Colonic mucosa (tissue), 4 donors: Measurements from ENCODE around the gene SSTR5. TPM values are rescaled to one million over a fixed set of nuclear protein-coding genes. Genes with fewer than 3 reads are reported as not detected.

Source experiments
- DNase-seq: peaks from one replicate; pipeline ENCODE4 v3.0.0-alpha.2; 2020
- H3K27ac ChIP-seq: fragments of 200-600 bp; one replicate; pipeline ENCODE4 v1.8.0; 2021
- H3K27me3 ChIP-seq: fragments of 200-600 bp; one replicate; pipeline ENCODE4 v1.8.0; 2021
- H3K36me3 ChIP-seq: fragments of 200-600 bp; one replicate; pipeline ENCODE4 v1.8.0; 2021
- H3K4me1 ChIP-seq: fragments of 200-600 bp; one replicate; pipeline ENCODE4 v1.8.0; 2021; ENCODE audit warnings: mild to moderate bottlenecking
- H3K4me3 ChIP-seq: fragments of 200-600 bp; one replicate; pipeline ENCODE4 v1.8.0; 2021
- H3K9ac ChIP-seq, 2 donors: one replicate each; pipeline ENCODE4 v1.7.0; 2013; ENCODE audit warnings: control low read depth in 2 of 2, low read depth in 2 of 2, low read length in 2 of 2
- H3K9me3 ChIP-seq: fragments of 200-600 bp; one replicate; pipeline ENCODE4 v1.8.0; 2021
- CTCF ChIP-seq: fragments of 200-600 bp; IDR thresholded peaks from one replicate; pipeline ENCODE4 v1.8.0; 2022; ENCODE audit warnings: antibody characterized with exemption, mild to moderate bottlenecking
- intact Hi-C: fragments of 100-400 bp; cut with DNase I; formaldehyde crosslinking; loops from one replicate; pipeline ENCODE4 v1.14.1; 2022
- total RNA-seq, 2 donors: library from RNA; stranded (reverse); fragmentation: NEBNext Ultra II Directional in 1 of 2; extraction: Animal tissue kit (Norgen Biotek cat#: 25700) in 1 of 2; gene quantifications; one replicate each; pipeline ENCODE4 v1.2.1, GENCODE V29; 2021
- donor health status: healthy.
- donor health status: DM: no; HTN: no; CAD: no.
- donor health status: DM: no; HTN: no; CAD: no.

SSTR5 gene
- total RNA-seq, 2 donors from 2014 or later, result 0.24 to 0.37 TPM

GRCh38 chr16:1070864-1071408 lies 1.6 kb upstream of the SSTR5 start:
- Histone ChIP-seq H3K27ac (no peak overlapping the region), H3K36me3 (no peaks in the 10 kb centered on the region), H3K9ac (no peak overlapping the region), H3K4me3 (no peak overlapping the region), H3K4me1 (no peaks in the 10 kb centered on the region), H3K27me3 (peaks cover 44% of the 10 kb centered on the region), H3K9me3 (no peaks in the 10 kb centered on the region)
- intact Hi-C loops, result no loop called here
- TF ChIP-seq CTCF, result no peak
- no peak for DNase-seq

GRCh38 chr16:1071561-1072225 lies 854 bp upstream of the SSTR5 start:
- DNase-seq, result no peak
- peaks cover 44% of the 10 kb centered on the region for H3K27me3 ChIP-seq

GRCh38 chr16:1073262-1073558 lies 663 bp downstream of the SSTR5 start:
- peaks cover 50% of the 10 kb centered on the region for H3K27me3 ChIP-seq
- no peak overlapping the region for H3K9ac ChIP-seq
- intact Hi-C loops, result no loop called here
- TF ChIP-seq CTCF, result no peak
- no peaks in the 10 kb centered on the region for H3K36me3 ChIP-seq
- H3K9me3 ChIP-seq, result no peaks in the 10 kb centered on the region
- H3K4me3 ChIP-seq, result no peak overlapping the region
- H3K27ac ChIP-seq, result no peak overlapping the region
- no peak for DNase-seq
- no peaks in the 10 kb centered on the region for H3K4me1 ChIP-seq

More at GRCh38 chr16:1071561-1072225, 854 bp upstream of the SSTR5 start:
- H3K4me3 ChIP-seq, result no peak overlapping the region
- intact Hi-C loops, result no loop called here
- H3K27ac ChIP-seq, result no peak overlapping the region
- no peaks in the 10 kb centered on the region for H3K4me1 ChIP-seq
- no peaks in the 10 kb centered on the region for H3K36me3 ChIP-seq
- no peak for TF ChIP-seq CTCF
- no peaks in the 10 kb centered on the region for H3K9me3 ChIP-seq
- H3K9ac ChIP-seq, result no peak overlapping the region

GRCh38 chr16:1073566-1074378 lies 1.2 kb downstream of the SSTR5 start:
- H3K27me3 ChIP-seq, result peaks cover 50% of the 10 kb centered on the region
- TF ChIP-seq CTCF, result no peak
- peaks cover 2% of the 10 kb centered on the region for H3K4me1 ChIP-seq
- no peaks in the 10 kb centered on the region for H3K9me3 ChIP-seq
- no peaks in the 10 kb centered on the region for H3K36me3 ChIP-seq
- H3K27ac ChIP-seq, result no peak overlapping the region
- H3K9ac ChIP-seq, result no peak overlapping the region
- no peak for DNase-seq
- no peak overlapping the region for H3K4me3 ChIP-seq
- intact Hi-C loops, result no loop called here

GRCh38 chr16:1074379-1074649 lies 1.8 kb downstream of the SSTR5 start:
- Histone ChIP-seq H3K9ac (no peak overlapping the region), H3K4me3 (no peak overlapping the region), H3K27ac (no peak overlapping the region), H3K9me3 (no peaks in the 10 kb centered on the region), H3K27me3 (peaks cover 50% of the 10 kb centered on the region), H3K4me1 (peaks cover 3% of the 10 kb centered on the region), H3K36me3 (no peaks in the 10 kb centered on the region)
- DNase-seq, result no peak
- TF ChIP-seq CTCF, result no peak
- intact Hi-C loops, result no loop called here
